HG03378 (cell line): ENCODE measurements around the gene WDR7.
A peak's percentile ranks its signal among the peaks of the same experiment; 100 is the strongest.

Experiments
- ATAC-seq: cut with Tn5 transposase; IDR thresholded peaks from one replicate; pipeline ENCODE4 v1.9.1; 2021; ENCODE audit warnings: mild to moderate bottlenecking, moderate library complexity; ENCODE audit not compliant: unreplicated experiment

Gene WDR7

GRCh38 chr18:57026316-57026715, 375.2 kb downstream of the WDR7 start:
- no peak for ATAC-seq

DNA sequence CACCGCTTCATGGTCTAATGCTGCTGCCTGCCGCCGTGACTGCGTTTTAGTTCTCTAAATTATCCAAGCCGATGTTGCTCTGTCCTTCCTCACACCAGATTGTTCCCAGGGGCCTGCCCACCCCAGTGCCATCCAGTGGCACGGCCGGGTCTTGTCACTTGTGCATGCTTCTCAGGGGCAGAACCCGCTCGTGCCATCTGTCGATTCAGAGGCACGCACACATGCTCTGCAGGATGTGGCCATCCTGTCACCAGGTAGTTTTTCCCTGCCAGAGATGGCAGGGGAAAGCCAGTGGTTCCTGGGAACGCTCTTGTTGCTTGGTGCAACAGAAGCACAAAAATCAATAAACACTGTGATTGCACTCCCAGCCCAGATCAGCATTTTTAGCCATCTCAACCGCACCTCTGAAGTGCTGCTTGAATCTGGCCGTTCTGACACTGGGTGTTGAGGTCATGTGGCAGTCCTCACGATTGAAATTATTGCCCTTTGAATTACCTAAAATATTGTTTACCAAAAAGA, 376.1 kb downstream of the WDR7 start:
- no peak for ATAC-seq

- no peak for ATAC-seq
Observed at GRCh38 chr18:57029761-57030160, 378.6 kb downstream of the WDR7 start.

- ATAC-seq = no peak
Observed at GRCh38 chr18:57030417-57030816, 379.3 kb downstream of the WDR7 start.

DNA sequence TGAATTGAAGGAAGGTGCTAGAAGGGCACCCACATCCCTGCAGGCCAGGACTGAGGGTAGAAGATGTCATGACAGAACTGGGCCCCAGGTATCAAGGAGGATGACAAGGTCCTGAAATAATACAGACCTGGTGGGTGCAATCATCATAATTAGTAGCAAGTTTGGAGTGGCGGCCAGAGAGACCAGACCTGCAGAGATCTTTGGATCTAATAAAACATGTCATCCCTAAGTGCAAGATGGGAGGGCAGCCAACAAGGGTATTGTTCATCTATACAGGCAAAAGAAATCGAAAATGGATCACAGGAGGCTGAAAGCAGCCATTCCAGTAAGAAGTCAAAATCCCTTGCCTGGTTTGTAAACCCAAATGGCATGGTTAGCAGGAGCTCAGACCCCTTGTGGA, 384.4 kb downstream of the WDR7 start:
- ATAC-seq = no peak

DNA sequence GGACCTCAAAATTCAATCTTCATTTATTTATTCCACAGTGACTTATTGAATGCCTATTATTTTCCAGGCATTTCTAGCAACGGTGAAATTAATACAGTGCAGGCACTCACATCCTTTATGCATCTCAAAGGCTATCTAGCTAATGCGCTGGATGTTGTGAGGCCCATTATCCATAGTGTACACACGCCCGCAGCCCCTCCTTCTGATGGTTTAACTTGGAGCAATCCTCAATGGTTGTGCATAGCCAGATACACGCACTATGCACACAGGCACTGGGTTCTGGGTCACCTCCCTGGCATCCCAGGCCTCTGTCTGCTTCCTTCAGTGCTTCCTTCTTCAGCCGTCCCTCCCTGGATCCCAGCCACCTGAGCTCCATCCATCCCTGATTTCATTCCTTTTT, 387.2 kb downstream of the WDR7 start:
- ATAC-seq = no peak

DNA sequence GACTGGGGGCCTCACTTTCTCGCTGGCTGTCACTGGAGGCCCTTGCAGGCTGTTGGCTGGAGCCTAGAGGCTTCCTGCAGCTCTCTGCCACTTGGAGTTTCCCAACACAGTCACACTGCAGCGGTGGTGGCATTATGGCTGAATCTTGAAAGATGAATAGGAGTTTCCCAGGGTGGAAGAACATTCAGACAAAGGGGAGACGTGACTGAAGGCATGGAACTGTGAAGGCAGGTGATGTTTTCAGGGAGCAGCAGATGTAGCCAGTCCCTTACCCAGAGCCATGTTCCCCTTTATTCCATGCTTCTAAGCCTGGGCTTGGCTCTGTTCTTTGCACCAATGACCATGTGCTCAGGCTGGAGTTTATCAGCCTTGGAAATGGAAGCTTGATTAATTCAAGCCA, 389.0 kb downstream of the WDR7 start:
- ATAC-seq = no peak

DNA sequence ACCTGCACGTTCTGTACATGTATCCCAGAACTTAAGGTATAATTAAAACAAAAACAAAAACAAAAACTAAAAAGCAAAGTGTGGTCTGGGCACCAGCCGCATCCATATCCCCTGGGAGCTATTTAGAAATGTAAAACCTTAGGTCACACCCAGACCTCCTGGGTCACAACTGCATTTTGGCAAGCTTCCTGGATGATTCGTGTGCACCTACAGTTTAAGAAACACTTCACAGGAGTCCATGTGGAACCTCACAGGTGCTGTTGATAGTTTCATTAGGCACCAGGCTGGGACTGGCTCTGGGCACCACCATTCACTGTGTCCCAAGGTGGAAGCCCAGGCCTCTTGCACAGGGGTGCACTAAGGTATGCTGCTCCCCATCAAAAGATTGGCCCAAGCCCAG, 392.1 kb downstream of the WDR7 start:
- ATAC-seq = no peak

- no peak for ATAC-seq
Observed at GRCh38 chr18:57048351-57048750, 397.2 kb downstream of the WDR7 start.

DNA sequence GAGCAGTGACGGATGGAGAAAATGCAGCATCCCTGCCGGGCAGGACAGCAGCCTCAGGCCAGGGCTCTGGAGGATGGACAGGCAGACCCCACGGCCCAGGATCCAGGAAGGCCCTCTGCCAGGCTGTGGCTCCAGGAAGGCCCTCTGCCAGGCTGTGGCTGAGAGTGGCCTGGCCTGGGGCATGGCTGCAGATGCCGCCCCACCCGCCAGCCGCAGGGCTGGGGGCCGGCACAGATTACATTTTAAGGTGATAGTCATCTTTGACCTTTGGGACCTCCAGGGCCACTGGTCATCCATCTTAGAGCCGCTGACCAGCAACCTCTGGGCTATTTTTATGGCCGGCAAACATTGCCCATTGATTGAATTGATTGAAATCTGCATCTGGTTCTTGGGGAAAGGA, 397.7 kb downstream of the WDR7 start:
- no peak for ATAC-seq

DNA sequence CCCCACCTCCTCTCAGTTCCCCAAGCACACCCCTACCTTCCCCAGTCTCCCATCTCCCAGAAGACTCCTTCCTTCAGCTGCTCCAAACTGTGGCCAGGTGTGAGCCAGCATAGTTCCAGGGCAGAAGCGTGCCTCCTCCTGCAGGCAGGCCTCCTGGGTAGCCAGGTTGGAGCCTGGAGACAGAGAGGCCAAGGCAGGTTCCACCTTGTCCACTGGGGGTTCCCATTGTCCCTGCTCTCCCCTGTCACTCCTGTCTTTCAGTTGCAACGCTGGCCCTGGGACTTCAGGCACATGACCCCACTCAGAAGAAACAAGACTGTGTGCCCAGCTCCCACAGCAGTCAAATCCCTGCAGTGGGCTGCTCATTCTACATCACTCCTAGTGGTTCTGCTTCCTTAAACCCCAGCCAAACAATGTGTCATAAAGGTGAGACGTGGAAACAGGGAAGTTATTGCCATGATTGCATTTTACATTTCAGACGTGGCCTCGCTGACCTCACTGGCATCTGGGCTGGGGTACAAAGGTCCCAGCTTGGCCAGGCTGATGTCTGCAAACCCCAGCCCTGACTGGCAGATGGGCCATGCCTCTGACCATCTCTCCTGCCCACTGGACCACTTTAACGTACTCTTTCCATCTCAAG, 399.3 kb downstream of the WDR7 start:
- ATAC-seq = no peak

GRCh38 chr18:57051021-57051656, 400.0 kb downstream of the WDR7 start:
- no peak for ATAC-seq

GRCh38 chr18:57051657-57052044, 400.5 kb downstream of the WDR7 start:
- ATAC-seq = peak; percentile 80

DNA sequence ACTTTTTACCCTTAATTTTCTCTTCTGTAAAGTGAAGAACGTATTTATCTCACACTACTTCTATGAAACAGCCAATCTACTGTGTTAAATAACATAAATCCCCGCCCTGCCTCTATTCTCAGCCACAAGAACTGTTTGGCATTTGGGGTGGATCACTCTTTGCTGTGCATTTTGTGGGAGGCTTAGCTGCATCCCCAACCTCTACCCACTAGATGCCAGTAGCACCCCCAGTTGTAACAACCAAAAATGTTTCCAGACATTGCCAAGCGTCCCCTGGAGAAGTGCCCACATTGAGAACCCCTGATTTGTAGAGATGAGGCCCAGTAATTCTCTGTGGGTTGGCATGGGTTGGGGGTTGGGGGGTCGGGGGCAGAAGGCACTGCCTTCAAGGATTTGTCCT, 401.0 kb downstream of the WDR7 start:
- ATAC-seq = no peak

DNA sequence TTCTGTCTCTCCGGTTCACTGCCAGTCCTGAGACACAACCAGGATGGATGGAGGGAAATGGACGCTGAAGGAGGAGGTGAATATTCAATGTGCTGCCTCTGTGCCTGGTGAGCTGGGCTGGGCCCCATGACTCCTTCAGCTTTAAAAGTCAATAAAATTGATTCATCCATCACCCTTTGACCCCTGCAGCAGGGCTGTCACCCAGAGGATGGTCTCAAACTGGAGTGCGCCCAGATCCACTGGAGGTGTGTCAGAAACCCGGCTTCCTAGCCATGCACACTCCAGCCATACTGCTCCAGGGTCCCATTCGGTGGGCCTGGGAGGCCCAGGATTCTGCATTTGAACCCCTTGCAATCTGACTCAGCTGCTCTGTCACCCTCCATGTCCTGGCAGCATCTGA, 401.6 kb downstream of the WDR7 start:
- no peak for ATAC-seq

GRCh38 chr18:57054891-57055290, 403.7 kb downstream of the WDR7 start:
- ATAC-seq = no peak

DNA sequence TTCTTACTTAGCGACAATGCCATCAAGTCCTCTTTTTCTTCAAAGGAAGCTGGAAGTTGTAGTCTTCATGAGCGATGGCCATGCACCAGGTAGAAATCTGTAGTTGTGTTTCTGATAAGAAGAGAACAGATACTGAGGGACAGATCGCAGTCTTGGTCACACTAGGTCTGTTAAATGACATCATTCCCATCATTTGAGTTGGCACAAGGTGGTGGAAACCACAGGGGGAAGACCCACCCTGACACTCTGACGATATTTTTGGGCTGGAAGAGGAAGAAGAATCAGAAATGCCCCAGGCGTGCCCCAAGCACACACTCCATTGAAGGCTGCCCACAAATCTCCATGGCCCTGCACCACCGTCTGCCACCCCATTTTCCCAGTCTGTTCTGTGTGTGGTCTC, 406.7 kb downstream of the WDR7 start:
- ATAC-seq = peak; percentile 93

DNA sequence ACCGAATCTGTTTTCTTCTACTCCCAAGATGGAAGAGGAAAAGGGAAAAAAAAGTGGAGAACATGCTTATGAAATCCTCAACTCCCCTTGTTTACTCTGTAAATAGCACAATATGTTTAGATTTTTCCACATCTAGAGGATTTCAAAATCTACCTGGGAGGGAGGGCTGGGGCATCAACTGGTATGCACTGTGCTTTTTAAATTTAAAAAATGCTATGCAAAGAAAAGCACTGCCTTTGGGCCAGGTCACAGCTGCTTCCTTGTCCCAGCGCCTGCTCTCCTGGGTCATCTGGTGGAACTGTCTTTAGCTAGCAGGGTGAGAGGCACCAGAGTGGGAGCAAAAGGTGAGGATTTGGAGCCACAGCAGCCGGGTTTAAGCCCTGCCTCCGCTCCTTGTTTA, 407.6 kb downstream of the WDR7 start:
- no peak for ATAC-seq

DNA sequence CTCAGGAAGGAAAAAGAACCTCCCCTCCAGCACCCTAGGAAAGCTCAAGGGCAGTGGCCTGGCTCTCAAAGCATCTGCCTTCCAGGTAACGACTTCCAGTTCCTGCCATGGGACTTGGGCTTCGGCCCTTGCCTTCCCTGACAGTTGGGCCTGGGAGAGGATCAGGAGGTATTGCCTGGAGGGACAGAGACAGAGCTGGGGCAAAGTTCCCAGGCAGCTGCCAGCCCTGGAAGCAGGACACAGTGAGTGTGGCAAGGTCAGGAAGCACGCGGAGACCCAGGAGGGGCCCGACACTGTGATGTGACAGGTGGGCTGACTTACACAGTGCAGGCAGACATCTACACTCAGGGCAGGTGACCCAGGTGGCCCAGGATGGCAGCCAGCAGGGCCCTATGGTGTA, 408.2 kb downstream of the WDR7 start:
- no peak for ATAC-seq

GRCh38 chr18:57060814-57061213, 409.7 kb downstream of the WDR7 start:
- ATAC-seq = no peak

DNA sequence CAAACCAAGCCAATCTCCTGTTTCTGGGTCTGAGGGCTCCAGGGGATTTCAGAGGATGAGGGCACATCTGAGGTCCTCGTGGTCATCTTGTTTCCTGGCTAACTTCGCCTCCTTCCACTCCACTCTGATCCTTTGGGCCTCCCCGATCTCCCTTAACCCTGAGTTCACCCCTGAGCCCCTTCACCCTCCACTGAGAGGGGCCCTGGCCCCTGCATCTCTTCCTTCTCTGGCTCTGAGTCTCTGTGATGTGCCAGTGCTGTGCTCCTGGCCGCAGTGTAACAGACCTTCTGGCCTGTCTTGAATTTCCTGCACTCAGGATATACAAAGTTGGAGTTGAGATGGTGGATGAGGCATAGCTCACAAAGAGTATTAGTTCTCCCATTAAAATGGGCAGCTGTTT, 411.0 kb downstream of the WDR7 start:
- no peak for ATAC-seq

- no peak for ATAC-seq
Observed at GRCh38 chr18:57062844-57063243, 411.7 kb downstream of the WDR7 start.

DNA sequence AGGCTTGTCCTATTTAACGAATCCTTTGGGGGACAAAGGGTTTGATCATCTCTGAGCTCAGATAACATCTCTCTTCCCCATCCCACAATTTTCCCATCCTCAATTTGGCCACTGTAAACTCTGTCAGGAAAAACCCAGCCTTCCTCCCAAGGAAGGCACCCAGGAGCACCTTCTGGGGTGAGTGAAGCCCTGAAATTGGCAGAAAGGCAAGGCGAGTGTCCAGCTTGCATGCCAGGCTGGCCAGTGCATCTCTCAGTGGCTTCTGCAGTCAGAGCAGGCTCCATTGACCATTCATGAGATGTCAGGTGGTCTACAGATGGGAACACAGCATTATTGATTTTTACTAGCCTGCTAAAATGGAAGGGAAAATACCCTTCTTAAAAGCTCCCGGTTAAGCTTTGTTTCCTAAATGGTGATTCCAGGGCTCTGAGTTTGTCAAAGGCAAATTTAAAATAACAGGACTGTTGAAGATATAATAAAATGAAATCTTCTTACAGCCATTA, 412.5 kb downstream of the WDR7 start:
- no peak for ATAC-seq
